ENCODE results near the gene CEP63.

Gene CEP63

DNA sequence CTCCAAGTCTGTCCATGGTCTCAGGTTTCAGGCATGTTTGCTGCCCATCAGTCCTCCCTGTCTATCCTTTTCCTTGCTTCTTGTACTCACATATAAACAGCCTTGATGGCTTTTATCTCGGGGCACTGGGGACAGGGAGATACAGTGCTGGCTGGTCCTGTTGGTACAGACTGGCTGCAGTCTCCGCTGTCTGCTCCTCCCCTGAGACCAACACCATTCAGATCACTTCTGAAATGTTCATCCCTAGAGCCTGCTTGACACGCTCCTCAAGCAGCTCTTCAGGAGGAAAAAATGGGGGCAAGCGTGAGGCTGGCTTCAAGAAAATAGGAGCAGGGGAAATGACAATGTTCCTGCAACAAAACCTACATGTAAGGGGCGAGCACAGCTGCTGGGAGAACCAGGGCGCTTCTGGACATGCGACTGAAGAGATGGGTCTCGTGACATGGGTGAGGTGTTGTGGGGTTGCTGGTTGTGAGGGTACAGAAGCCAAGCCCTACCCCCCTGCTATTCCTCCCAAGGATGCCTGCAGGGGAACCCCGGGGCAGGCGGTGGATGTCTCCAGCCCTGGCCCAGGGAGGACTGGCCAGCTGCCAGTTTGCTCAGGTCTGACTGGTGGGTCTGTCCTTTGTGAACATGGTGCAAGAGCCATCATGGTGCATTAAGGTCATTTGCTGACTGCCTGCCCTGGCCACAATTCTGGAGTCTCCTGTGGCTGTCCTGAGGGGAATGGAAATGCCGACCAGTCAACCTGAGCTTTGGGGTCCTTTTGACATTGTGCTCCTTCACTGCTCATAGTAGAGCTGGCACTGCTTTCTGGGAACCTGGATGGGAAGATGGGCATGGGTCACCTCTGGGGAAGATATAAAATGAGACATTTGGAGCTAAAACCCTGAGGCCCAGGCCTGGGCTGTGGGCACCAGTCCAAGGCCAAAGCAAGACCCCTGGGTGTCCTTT is 124.9 kb downstream of the CEP63 start:
- DNase-seq, result no peak

DNA sequence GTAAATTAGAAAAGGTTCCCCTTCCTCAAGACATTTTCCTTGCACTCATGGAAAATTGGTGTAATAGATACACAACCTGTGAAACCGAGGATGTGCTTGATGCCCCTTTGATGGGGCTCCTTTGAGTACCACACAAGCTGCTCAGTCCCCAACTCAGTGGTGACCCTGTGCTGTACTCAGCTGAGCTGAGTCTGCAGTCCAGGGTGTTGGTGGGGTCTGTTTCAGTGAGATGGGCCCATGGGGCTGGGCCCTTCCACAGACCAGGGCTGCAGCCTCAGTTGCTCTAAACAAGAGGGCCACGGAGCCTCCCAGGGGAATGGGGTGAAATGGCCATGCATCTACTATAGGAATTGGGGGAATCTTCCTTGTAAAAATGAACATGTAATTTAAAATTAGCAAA is 125.7 kb downstream of the CEP63 start:
- DNase-seq, result no peak

DNA sequence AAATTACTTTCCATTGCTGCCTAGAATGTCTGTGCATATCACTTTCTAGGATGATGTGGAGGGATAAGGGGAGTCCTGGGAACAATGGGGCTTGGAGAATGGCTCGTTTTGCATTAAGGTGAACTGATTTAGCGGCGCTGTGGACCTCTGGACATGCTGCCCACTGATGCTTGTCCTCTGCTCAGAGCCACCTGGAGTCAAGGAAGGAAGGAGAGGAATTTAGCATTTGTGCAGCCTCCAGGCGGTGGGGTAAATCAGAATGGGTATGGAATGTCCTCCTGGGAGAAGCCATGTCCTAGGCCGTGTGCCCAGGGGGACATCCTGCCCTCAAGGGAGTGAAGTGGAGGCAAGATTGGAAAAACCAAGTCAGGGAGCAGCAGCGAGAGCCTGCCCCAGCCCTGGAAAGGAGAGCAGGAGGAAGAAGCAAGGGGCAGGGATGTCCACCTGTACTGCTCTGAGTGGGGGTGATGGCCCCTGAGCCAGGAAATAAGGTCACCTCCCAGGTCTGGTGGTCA is 127.2 kb downstream of the CEP63 start:
- no peak for DNase-seq

DNA sequence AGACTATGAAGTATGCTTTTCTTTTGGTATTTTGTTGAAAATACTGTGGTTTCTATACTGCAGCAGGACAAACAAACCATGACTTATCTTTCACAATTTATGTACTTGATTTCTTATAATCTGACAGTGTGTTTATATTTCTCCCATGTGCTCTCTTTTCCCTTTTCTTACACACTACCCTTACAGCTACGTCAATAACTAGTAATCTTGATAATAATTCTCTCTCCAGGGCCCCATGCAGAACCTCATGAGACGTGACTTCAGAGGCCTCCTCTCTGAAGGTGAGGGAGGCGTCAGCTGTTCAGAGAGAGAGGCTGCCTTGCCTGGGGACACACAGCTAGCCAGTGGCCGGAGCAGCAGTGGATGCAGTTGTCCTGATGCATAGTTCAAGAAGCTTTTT is 129.1 kb downstream of the CEP63 start:
- no peak for DNase-seq

DNA sequence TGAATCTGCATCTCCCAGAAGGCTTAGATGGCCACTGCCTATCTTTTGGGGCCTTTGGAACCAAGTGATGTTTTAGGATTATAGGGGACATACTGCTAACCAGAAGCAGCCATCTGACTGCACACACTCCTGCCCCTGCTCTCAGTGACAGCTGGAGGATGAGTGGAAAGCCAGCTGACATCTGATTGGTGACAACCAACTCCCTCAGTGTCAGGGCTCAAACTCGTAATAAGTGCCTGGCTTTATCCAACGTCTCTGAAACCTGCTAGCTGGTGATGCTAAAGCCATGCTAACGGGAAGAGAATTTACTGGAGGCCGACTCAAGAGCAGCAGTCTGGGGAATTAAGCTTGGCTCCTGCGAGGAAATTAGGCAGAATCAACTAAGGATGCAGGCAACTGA is 129.9 kb downstream of the CEP63 start:
- no peak for DNase-seq

DNA sequence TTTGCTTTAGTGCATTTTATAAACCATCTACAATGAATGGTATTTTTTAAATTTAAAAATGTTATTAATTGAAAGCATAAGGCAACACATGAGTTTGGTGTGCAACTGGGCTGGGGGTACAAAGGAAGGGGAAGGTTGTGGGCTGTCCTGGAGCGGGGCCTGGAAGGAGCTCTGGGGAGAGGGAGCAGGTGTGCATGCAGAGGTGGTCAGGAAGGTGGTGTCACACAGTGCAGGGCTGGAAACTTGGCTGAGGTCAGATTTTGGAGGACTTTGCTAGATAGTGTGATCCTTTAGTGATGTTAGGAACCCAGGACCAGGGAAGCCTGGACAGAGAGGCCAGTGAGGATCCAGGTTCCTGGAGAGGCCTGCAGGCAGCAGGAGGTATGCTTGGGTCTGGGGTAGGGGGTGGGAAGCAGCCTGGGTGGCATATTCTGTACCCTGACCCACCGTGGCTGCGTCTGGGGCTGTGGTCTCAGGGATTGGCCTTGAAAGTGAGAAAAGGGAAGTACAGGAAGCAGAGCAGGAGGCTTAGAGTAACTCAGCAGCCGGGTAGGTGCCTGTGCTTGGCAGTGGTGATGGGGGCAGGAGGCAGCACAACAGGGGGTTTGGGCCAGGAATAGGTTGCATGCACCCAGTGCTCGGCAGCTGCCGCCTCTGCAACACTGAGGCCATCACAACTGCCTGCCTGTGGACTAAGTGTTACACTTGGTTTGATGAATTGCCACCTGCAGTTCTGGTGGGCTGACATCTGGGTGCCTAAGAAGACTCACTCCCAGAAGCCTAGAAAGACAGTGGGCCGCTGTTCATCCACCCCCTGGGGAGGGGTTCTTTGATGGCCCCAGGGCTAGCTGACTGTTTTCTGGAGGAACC is 132.0 kb downstream of the CEP63 start:
- no peak for DNase-seq

DNA sequence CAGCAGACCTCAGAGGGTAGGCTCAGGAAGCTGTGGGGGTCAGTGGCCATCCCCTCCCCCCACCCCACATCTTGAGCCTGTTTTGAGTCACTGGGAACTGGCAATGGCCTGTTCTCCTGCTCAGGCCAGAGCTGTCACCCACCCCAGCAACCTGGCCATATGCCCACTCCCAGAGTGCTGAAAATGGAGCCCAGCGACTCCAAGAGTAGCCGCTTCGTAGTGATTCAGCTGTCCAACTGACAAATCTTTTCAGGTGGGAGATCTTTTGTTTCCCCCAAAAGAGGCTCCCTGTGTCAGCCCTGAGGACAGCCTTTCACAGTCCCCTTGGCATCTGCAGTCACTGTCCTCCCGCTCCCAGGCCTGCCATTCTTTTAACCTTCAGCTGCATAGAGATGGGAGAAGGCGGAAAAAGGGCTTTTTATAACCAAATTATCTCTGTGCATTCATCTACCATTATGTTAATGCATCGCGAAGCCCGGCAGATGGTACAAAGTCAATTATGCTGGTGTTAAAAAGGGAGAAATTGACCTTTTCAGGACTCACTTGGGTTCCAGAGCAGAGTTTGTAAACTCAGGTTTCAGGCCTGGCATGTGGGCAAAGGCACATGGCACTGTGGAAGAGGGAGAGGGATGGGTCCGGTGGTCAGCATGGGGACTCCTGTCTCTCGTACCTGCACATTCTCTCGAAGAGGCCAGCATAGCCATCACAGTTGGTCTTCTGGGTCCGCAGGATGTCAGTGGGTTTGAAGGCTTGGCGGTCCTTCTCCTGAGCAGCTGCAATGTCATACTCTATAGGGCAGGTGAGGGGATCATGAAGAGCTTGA is 132.8 kb downstream of the CEP63 start:
- no peak for DNase-seq

DNA sequence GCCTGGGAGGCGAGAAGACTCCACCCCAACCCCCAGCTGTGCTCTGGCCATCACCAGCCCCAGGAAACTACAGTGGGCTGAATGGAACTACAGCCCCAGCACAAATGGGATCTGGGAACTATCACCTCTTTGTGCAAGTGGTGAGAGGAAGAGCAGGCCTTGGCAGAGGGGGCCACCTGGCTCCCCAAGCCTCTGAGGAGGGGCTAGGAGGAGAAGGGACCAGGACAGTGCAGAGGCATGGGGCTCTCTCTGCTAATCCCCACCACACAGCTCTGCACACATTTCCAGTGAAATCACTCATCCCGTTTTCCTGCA is 133.4 kb downstream of the CEP63 start:
- no peak for DNase-seq

DNA sequence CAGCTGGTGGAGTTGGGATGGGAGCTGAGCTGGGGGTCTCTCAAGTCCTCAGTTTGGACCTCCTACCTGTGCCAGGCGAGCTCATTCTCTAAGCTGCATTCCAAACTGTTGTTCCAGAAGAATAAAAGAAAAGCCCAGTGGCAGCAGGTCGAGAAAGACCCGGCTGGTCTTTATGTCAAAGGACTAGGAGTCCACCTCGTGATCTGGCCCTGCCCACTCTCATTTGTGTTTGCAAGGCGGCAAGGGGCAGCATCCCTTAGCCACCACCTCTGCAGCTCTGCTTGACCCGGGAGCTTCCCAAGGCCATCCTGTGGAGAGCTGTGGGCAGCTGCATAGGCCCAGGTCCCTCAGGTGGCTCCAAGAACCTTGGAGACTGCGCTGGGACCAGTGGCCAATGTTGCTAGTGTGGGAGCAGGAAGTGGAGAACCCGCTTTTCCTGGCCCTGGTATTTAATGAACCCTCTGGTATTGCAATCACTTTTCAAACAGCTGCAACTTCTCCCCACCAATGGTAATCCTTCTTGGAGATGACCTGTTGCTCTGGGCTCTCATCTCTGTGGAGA is 134.1 kb downstream of the CEP63 start:
- no peak for DNase-seq

DNA sequence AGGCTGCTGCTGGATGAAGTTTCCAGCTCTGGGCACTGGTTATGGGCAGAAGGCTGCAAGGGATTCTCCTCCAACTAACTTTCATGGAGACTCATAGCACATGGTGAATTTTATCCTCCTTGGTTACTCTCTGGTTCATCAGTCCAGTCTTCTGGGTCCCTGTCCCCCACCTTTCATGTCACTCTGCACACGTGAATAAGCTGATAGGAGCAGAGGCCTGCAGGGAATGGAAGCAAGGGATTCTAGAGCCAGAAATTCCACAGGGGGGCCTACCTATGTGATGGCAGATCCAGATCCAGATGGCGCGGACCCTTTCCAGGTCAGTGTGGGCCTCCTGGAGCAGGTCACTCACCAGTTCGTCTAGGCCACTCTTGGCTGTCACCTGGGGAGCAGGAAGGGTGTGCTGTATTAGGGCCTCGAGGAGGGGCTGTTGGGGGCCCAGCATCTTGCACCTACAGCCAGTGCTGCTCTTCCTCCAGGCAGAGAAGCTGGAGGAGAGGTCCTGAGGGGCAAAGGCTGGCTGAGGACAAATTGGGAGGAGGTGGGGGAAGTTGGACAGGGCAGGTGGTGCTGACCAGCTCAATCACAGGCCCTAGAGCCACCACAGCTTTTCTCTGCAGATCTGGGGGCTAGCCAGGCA is 134.7 kb downstream of the CEP63 start:
- no peak for DNase-seq

DNA sequence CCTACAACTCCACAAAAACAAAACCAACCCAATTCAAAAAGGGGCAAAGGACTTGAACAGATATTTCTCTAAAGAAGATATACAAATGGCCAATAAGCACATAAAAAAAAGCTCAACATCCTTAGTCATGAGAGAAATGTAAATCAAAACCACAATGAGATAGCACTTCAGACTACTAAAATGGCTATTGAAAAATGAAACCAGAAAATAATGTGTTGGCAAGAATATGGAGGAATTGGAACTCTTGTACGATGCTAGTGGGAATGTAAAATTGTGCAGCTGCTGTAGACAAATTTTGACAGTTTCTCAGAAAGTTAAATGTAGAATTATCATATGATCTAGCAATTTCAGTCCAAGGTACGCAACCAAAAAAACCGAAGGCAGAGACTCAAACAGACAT is 136.0 kb downstream of the CEP63 start:
- DNase-seq, result no peak

DNA sequence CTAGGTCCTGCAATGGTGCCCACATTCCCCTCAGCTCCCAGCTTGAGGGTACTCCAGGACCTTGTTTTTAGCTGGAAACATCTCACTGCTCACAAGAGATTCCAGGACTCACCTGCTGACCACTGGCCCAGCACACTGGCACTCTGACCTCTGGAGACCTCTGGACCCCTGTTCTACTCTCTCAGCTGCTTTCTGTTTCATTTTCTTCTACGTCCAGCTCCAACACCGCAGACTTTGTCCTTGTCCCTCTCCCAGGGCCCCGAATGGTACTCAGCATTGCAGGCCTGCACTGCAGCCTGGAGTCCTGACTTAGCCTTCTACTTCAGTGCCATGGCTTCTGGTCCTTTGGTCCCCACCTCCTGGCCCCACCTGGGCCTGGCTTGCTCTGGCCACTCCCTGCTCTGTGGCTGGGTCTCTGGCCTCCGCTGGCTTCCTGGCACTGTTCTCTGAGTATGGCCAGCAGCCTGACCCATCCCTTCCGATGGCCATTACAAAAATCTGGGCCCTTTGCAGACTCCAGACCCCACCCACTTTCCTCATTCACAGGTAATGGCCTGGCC is 137.0 kb downstream of the CEP63 start:
- DNase-seq, result no peak

DNA sequence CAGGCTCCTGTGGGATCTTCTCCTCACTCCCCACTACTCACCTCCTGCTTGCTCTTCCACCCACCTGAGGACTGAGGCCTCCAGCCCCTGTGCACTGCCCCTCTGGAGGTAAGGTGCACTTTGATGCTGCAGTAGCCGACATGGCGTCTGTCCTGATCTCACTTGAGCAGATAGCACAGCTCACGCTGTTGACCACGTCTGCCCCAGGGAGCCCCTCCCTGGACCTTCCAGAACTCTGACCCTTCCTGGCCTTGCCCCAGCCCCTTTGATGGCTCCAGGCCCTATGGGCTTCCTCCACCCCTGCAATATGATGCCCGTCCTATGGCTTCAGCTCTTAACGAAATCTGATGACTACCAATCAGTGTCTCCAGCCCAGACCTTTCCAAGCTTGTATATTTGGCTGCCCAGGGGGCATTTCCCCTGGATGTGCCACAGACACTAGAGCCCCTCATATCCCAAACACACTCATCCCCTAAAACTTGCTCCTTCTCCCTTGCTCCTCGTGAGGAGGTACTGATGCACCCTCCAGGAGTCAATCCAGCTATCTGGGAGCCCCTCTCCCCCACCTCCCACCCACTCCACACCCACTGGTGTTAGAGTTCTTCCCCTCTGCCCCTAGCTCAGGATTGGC is 137.9 kb downstream of the CEP63 start:
- DNase-seq, result no peak

Data from NCI-H1092 treated with DMSO at 0.1 percent for 48 hours (cell line).